Neural progenitor cell (in vitro differentiated cells): Measurements from ENCODE around the gene ZNRF1.

Experiments used
- CTCF ChIP-seq: fragments of 200-600 bp; sonication (generic); IDR thresholded peaks from 2 replicates; pipeline ENCODE4 v1.5.1; 2017; ENCODE audit warnings: antibody characterized with exemption, mild to moderate bottlenecking
- EZH2 ChIP-seq: fragments of 200-600 bp; sonication (generic); IDR thresholded peaks from 2 replicates; pipeline ENCODE4 v1.6.1; 2017; ENCODE audit warnings: antibody characterized with exemption, mild to moderate bottlenecking, moderate library complexity
- EZH2phosphoT487 ChIP-seq: fragments of 200-600 bp; sonication (generic); IDR thresholded peaks from 2 replicates; pipeline ENCODE4 v1.6.1; 2017; ENCODE audit warnings: antibody characterized with exemption

- TF ChIP-seq CTCF (no peak), EZH2 (no peak), EZH2phosphoT487 (no peak)
Measured at GRCh38 chr16:75086281-75086680, 87.5 kb downstream of the ZNRF1 start.
